ENCODE data around the gene MYO18B. TPM values are rescaled to one million over a fixed set of nuclear protein-coding genes. Genes with fewer than 3 reads are reported as not detected.

The MYO18B gene
- total and polyA plus RNA-seq, 2 of the 8 experiments (the other 6 are each of a cell fraction or from before 2014, with no cell fraction given): 0.62 to 0.78 TPM

DNA sequence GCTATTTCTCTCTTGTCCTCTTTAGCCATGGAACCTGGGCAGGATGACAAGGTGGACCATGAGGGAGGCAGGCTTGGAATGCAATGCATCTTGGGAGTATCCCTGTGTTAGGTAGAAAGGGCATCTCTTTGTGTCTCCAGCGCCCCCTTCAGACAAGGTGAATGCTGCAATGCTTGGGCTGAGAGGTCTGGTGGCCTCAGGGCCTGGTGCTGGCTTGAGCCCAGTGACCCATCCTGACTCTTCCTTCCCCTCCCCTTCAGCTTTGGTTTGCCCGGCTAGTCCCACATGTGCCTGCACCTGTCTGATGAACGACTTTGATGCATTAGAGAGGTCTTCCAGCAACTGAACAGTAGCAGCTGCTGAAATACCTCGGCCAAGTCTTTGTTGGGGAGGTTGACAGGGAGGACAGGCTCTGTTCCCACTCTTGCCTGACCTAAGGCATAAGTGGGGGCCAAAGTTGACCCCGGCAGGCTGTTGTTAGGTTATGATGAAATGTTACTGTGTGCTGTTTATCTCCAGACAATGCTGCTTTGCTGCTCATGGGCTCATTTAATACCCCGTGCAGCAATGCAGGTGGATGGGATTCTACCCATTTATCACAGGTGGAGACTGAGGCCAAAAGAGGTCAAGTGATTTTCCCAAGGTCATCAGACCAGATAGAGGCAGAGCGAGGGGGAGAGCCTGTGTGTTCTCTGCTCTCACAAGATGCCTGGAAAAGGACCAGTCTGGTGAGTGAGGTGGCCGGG is 22.5 kb downstream of the MYO18B start (continued):
- peak; percentile 50 for TF ChIP-seq CTBP2 (IDR thresholded peaks at IDR 0.05; ENCODE audit: borderline replicate concordance, insufficient read depth, insufficient read length, low read length)
- no peak for TF ChIP-seq EGR1 (IDR thresholded peaks at IDR 0.05; ENCODE audit: borderline replicate concordance, low read depth, low read length)
- TF ChIP-seq NANOG (IDR thresholded peaks at IDR 0.05; ENCODE audit: insufficient read depth, low read depth, low read length, poor library complexity, severe bottlenecking): no peak
- no peak for TF ChIP-seq USF2 (IDR thresholded peaks at IDR 0.05; ENCODE audit: low read length)
- TF ChIP-seq YY1 (IDR thresholded peaks at IDR 0.05; ENCODE audit: low read depth, low read length): peak; percentile 77; the same call in 1 of the 2 replicates
- no peak for TF ChIP-seq SIN3A (conservative IDR thresholded peaks at IDR 0.05 in 1 of 2, IDR thresholded peaks at IDR 0.05 in 1 of 2; ENCODE audit: low read depth in 1 of 2, low read length in 2 of 2)
- TF ChIP-seq, protein P1, sequence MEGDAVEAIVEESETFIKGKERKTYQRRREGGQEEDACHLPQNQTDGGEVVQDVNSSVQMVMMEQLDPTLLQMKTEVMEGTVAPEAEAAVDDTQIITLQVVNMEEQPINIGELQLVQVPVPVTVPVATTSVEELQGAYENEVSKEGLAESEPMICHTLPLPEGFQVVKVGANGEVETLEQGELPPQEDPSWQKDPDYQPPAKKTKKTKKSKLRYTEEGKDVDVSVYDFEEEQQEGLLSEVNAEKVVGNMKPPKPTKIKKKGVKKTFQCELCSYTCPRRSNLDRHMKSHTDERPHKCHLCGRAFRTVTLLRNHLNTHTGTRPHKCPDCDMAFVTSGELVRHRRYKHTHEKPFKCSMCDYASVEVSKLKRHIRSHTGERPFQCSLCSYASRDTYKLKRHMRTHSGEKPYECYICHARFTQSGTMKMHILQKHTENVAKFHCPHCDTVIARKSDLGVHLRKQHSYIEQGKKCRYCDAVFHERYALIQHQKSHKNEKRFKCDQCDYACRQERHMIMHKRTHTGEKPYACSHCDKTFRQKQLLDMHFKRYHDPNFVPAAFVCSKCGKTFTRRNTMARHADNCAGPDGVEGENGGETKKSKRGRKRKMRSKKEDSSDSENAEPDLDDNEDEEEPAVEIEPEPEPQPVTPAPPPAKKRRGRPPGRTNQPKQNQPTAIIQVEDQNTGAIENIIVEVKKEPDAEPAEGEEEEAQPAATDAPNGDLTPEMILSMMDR (IDR thresholded peaks at IDR 0.05; ENCODE audit: control extremely low read depth in 1 of 3, insufficient read depth in 1 of 3, low read depth in 1 of 3, low read length in 3 of 3): peak; percentile 65 to 89 (median 77)
- no peak for TF ChIP-seq SP1 (IDR thresholded peaks at IDR 0.05; ENCODE audit: low read depth, low read length)
- no peak for TF ChIP-seq SAP30 (IDR thresholded peaks at IDR 0.05; ENCODE audit: insufficient read depth, insufficient replicate concordance, low read length)
- TF ChIP-seq EP300 (IDR thresholded peaks at IDR 0.05; ENCODE audit: borderline replicate concordance in 1 of 2, low read depth in 2 of 2, low read length in 2 of 2): no peak
- peak in 1 of 2 experiments; percentile 95; a peak in 2 of 4 replicates for TF ChIP-seq HDAC2 (IDR thresholded peaks at IDR 0.05; ENCODE audit: borderline replicate concordance in 1 of 2, low read depth in 2 of 2, low read length in 2 of 2)
- no peak for TF ChIP-seq SRF (IDR thresholded peaks at IDR 0.05; ENCODE audit: low read depth, low read length)
- no peak for TF ChIP-seq RXRA (IDR thresholded peaks at IDR 0.05; ENCODE audit: insufficient read depth, low read depth, low read length)
- no peak for TF ChIP-seq CEBPB (IDR thresholded peaks at IDR 0.05; ENCODE audit: low read depth, low read length)
- no peak for TF ChIP-seq BACH1 (IDR thresholded peaks at IDR 0.05; ENCODE audit: low read length)
- peak; percentile 64 to 75 for TF ChIP-seq RAD21 (IDR thresholded peaks at IDR 0.05 in 1 of 2, conservative IDR thresholded peaks at IDR 0.05 in 1 of 2; ENCODE audit: low read depth in 2 of 2, low read length in 2 of 2)
- TF ChIP-seq CHD1 (IDR thresholded peaks at IDR 0.05; ENCODE audit: low read depth, low read length): no peak
